Mesothelial cell of epicardium (in vitro differentiated cells): ENCODE measurements around the gene RPUSD2. TPM values are rescaled to one million over a fixed set of nuclear protein-coding genes. Genes with fewer than 3 reads are reported as not detected.

Experiments used
- DNase-seq, 2 experiments: peaks; one replicate each; pipeline ENCODE4 v3.0.0; 2021; ENCODE audit warnings: low spot score in 2 of 2; ENCODE audit not compliant: unreplicated experiment in 2 of 2
- H3K27ac Mint-ChIP-seq: 2 replicates; pipeline ENCODE4 v1.8.0; 2021; ENCODE audit warnings: mixed read lengths
- H3K27me3 Mint-ChIP-seq: 2 replicates; pipeline ENCODE4 v1.8.0; 2021; ENCODE audit warnings: low read depth, mixed read lengths
- H3K36me3 Mint-ChIP-seq: 2 replicates; pipeline ENCODE4 v1.8.0; 2021; ENCODE audit warnings: mixed read lengths
- H3K4me1 Mint-ChIP-seq: 2 replicates; pipeline ENCODE4 v1.8.0; 2021; ENCODE audit warnings: mixed read lengths
- H3K4me3 Mint-ChIP-seq: 2 replicates; pipeline ENCODE4 v1.8.0; 2021; ENCODE audit warnings: mild to moderate bottlenecking, moderate library complexity, mixed read lengths
- H3K9me3 Mint-ChIP-seq: 2 replicates; pipeline ENCODE4 v1.8.0; 2021; ENCODE audit warnings: mixed read lengths
- total RNA-seq: library from RNA; stranded (reverse); gene quantifications from 3 replicates; pipeline ENCODE4 v1.2.1, GENCODE V29; 2021
- TF ChIP-seq, protein P1 (sequence below): fragments of 200-600 bp; sonication (generic); IDR thresholded peaks from one replicate; pipeline ENCODE4 v1.5.0; 2021; ENCODE audit warnings: antibody characterized with exemption; ENCODE audit not compliant: unreplicated experiment

RPUSD2 gene
- total RNA-seq, 1 donor from 2014 or later, result 13.0 TPM

DNA sequence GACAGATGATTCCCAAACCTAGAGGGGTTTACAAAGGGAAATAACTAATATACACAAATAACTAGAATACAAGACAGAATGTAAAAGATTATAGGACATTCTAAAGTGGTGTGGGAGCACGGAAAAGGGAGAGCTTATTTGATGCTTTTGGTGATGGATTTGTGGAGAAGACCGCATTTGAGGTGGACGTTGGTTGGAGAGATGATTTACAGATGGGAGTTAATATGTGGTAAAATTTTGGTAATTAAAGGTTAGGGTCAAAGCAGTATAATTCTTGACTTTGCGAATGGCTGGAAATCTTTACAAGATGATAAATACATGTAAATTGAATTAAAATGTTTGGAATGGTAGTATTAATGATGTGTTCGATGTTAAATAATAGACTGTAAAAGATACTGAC lies 26.1 kb downstream of the RPUSD2 start:
- no peaks in the 10 kb centered on the region for H3K36me3 Mint-ChIP-seq
- H3K4me1 Mint-ChIP-seq, result peaks cover 20% of the 10 kb centered on the region
- H3K9me3 Mint-ChIP-seq, result no peaks in the 10 kb centered on the region
- TF ChIP-seq, protein P1, sequence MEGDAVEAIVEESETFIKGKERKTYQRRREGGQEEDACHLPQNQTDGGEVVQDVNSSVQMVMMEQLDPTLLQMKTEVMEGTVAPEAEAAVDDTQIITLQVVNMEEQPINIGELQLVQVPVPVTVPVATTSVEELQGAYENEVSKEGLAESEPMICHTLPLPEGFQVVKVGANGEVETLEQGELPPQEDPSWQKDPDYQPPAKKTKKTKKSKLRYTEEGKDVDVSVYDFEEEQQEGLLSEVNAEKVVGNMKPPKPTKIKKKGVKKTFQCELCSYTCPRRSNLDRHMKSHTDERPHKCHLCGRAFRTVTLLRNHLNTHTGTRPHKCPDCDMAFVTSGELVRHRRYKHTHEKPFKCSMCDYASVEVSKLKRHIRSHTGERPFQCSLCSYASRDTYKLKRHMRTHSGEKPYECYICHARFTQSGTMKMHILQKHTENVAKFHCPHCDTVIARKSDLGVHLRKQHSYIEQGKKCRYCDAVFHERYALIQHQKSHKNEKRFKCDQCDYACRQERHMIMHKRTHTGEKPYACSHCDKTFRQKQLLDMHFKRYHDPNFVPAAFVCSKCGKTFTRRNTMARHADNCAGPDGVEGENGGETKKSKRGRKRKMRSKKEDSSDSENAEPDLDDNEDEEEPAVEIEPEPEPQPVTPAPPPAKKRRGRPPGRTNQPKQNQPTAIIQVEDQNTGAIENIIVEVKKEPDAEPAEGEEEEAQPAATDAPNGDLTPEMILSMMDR, result no peak
- H3K4me3 Mint-ChIP-seq, result peak overlapping the region; percentile 96
- H3K27ac Mint-ChIP-seq, result peak overlapping the region; percentile 100
- no peaks in the 10 kb centered on the region for H3K27me3 Mint-ChIP-seq
- DNase-seq, result no peak

DNA sequence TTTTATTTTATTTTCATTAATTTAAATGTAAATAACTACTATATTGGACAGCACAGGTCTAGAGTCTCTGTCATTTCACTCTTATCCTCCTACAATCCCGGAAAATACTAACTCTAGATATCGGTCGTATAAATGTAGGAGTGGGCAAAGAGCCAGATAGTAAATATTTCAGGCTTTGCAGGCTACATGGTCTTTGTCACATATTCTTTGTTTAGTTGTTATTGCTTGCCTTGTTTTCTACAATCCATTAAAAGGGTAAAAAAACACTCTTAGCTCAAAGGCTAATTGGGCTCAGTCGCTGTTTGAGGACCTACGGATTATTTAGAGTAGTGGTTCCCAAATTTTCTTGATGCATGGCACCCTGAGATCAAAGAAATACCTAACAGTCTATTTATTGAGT lies 26.7 kb downstream of the RPUSD2 start:
- Mint-ChIP-seq H3K4me1 (peaks cover 14% of the 10 kb centered on the region), H3K27me3 (no peaks in the 10 kb centered on the region), H3K4me3 (no peak overlapping the region), H3K27ac (no peak overlapping the region), H3K9me3 (no peaks in the 10 kb centered on the region), H3K36me3 (no peaks in the 10 kb centered on the region)
- TF ChIP-seq, protein P1, result no peak
- no peak for DNase-seq

DNA sequence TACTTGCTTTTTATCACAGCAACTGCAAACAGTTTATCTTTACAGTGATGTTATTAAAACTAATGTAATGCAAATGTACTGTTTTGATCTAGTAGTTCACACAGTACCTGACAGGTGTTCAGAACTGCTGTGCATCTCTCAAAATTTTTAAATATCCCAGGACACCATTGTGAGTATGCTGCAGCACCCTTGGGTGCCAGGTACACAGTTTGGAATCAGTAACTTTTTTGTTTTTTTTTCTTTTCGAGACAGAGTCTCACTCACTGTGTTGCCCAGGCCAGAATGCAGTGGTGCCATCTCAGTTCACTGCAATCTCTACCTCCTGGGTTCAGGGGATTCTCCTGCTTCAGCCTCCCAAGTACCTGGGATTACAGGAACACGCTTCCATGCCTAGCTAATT lies 27.9 kb downstream of the RPUSD2 start:
- H3K4me1 Mint-ChIP-seq, result peaks cover 9% of the 10 kb centered on the region
- TF ChIP-seq, protein P1, result no peak
- DNase-seq, result no peak
- no peaks in the 10 kb centered on the region for H3K9me3 Mint-ChIP-seq
- no peaks in the 10 kb centered on the region for H3K36me3 Mint-ChIP-seq
- no peaks in the 10 kb centered on the region for H3K27me3 Mint-ChIP-seq
- no peak overlapping the region for H3K4me3 Mint-ChIP-seq
- no peak overlapping the region for H3K27ac Mint-ChIP-seq

DNA sequence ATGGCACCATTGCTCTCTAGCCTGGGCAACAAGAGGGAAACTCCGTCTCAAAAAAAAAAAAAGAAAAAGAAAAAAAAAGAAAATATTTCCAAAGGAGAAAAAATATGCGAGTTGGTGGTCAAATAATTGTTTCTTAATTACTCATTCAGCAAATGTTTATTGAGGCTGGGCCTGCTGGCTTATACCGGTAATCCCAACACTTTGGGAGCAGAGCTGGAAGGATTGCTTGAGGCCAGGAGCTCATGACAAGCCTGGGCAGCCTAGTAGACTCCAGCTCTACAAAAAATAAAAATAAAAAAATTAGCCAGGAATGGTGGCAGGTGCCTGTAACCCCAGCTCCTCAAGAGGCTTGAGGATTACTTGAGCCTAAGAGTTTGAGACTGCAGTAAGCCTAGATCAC lies 29.0 kb downstream of the RPUSD2 start:
- DNase-seq, result no peak
- TF ChIP-seq, protein P1, result no peak
- no peaks in the 10 kb centered on the region for H3K36me3 Mint-ChIP-seq
- H3K9me3 Mint-ChIP-seq, result no peaks in the 10 kb centered on the region
- no peaks in the 10 kb centered on the region for H3K27me3 Mint-ChIP-seq
- H3K4me1 Mint-ChIP-seq, result peaks cover 9% of the 10 kb centered on the region
- H3K4me3 Mint-ChIP-seq, result no peak overlapping the region
- H3K27ac Mint-ChIP-seq, result no peak overlapping the region

DNA sequence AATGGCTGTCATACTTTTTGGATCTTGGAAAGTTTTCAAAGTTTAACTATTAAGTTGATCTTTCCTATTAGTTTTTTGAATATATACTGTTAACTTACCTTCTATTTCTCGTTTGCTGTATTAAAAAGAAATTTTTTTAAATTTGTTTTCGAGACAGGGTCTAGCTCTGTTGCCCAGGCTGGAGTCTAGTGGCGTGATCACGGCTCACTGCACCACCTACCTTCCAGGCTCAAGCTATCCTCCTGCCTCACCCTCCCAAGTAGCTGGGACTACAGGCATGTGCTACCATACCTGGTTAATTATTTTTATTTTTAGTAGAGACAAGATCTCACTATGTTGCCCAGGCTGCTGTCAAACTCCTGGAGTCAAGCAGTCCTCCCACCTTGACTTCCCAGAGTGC lies 29.6 kb downstream of the RPUSD2 start:
- Mint-ChIP-seq H3K4me3 (no peak overlapping the region), H3K9me3 (no peaks in the 10 kb centered on the region), H3K4me1 (peaks cover 7% of the 10 kb centered on the region), H3K27me3 (no peaks in the 10 kb centered on the region), H3K36me3 (no peaks in the 10 kb centered on the region), H3K27ac (no peak overlapping the region)
- DNase-seq, result no peak
- TF ChIP-seq, protein P1, result no peak

DNA sequence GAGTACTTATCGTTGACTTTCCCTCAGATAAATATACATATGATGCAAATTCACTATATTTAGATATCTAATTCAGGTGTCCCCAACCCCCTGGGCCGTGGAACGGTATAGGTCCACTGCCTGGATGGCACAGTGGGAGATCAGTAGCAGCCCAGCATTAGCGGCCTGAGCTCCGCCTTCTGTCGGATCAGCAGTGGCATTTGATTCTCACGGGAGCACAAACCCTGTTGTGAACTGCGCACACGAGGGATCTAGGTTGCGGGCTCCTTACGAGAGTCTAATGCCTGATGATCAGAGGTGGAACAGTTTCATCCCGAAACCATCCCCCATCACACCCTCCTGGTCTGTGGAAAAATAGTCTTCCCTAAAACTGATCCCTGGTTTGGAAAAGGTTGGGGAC lies 31.9 kb downstream of the RPUSD2 start:
- no peaks in the 10 kb centered on the region for H3K9me3 Mint-ChIP-seq
- TF ChIP-seq, protein P1, result no peak
- H3K4me1 Mint-ChIP-seq, result no peaks in the 10 kb centered on the region
- H3K36me3 Mint-ChIP-seq, result no peaks in the 10 kb centered on the region
- no peak overlapping the region for H3K4me3 Mint-ChIP-seq
- no peak for DNase-seq
- no peaks in the 10 kb centered on the region for H3K27me3 Mint-ChIP-seq
- H3K27ac Mint-ChIP-seq, result no peak overlapping the region
